MCF 10A (cell line): ENCODE data around the gene FOXO3B. TPM values are rescaled to one million over a fixed set of nuclear protein-coding genes. Genes with fewer than 3 reads are reported as not detected.
"Not testable (repeated sequence)": the region's sequence is repeated elsewhere in the genome, so short reads cannot be mapped to it uniquely, and the experiment has no call there.

Source experiments
- BruUV-seq: library from RNA; stranded (reverse); fragments of 400-500 nt; replicated peaks from 2 replicates; lab custom pipeline; 2021; lab: Mats Ljungman, UMichigan
- CTCF ChIA-PET: fragments of 300-600 bp; sonication (Branson Sonifier 250); formaldehyde crosslinking; extraction: SDS; loops from one replicate; lab custom pipeline; 2021; ENCODE audit warnings: antibody characterized with exemption, inconsistent platforms; lab: Yijun Ruan, JAX
- POLR2A ChIA-PET: fragments of 300-600, 350-650 bp; sonication (Branson Sonifier 250); formaldehyde crosslinking; extraction: SDS; loops from one replicate; lab custom pipeline; 2020; ENCODE audit warnings: antibody characterized with exemption, inconsistent platforms; lab: Yijun Ruan, JAX
- DNase-seq: peaks from one replicate; pipeline ENCODE4 v3.0.0-alpha.2; 2018; ENCODE audit not compliant: unreplicated experiment
- H3K27ac Mint-ChIP-seq: one replicate; pipeline ENCODE4 v1.8.0; 2022; ENCODE audit warnings: mild to moderate bottlenecking, low read depth, mixed read lengths; ENCODE audit not compliant: unreplicated experiment
- H3K27me3 Mint-ChIP-seq: one replicate; pipeline ENCODE4 v1.8.0; 2022; ENCODE audit warnings: mixed read lengths; ENCODE audit not compliant: insufficient read depth, unreplicated experiment
- H3K36me3 Mint-ChIP-seq: one replicate; pipeline ENCODE4 v1.8.0; 2022; ENCODE audit warnings: mild to moderate bottlenecking, moderate library complexity, mixed read lengths; ENCODE audit not compliant: insufficient read depth, unreplicated experiment
- H3K4me1 Mint-ChIP-seq: one replicate; pipeline ENCODE4 v1.8.0; 2022; ENCODE audit warnings: mixed read lengths; ENCODE audit not compliant: insufficient read depth, unreplicated experiment
- H3K4me3 Mint-ChIP-seq: one replicate; pipeline ENCODE4 v1.8.0; 2022; ENCODE audit warnings: mild to moderate bottlenecking, moderate library complexity, mixed read lengths; ENCODE audit not compliant: unreplicated experiment
- H3K9me3 Mint-ChIP-seq: one replicate; pipeline ENCODE4 v1.8.0; 2022; ENCODE audit warnings: mixed read lengths; ENCODE audit not compliant: unreplicated experiment
- intact Hi-C: fragments of 100-400 bp; cut with micrococcal nuclease; formaldehyde crosslinking; loops from 2 replicates; pipeline ENCODE4 v1.14.1; 2022
- total RNA-seq: library from RNA; stranded (reverse); gene quantifications from 2 replicates; pipeline ENCODE4 v1.2.3, GENCODE V29; 2022

FOXO3B gene
- total RNA-seq, 1 experiment from 2014 or later: 3.7 TPM

- H3K4me1 Mint-ChIP-seq, POLR2A ChIA-PET, H3K27ac Mint-ChIP-seq, H3K9me3 Mint-ChIP-seq, H3K36me3 Mint-ChIP-seq, H3K4me3 Mint-ChIP-seq, intact Hi-C loops, BruUV-seq, H3K27me3 Mint-ChIP-seq, CTCF ChIA-PET, DNase-seq: not testable (repeated sequence)
Observed at GRCh38 chr17:18636237-18636636, 45.9 kb downstream of the FOXO3B start.

DNA sequence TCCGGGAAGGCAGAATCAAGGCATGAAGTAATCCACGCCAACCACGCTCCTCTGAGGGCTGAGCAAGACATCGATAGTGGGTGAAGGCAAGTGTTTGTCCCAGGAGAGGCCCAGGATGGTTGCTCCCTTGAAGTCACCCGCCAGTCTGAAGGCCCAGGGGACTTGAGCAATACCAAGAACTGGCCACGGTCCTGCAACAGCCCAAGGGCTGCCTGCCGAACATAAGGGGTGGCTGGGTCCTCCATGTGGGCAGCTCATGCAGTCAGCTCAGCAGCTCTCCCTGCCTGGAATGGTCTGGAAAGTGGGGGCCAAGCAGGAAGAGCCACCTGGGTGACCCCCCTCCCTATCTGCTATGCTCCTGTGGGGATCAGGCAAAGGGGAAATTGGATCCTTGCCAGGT lies 46.3 kb downstream of the FOXO3B start:
- CTCF ChIA-PET, H3K4me1 Mint-ChIP-seq, H3K27me3 Mint-ChIP-seq, H3K36me3 Mint-ChIP-seq, intact Hi-C loops, H3K9me3 Mint-ChIP-seq, BruUV-seq, H3K4me3 Mint-ChIP-seq, DNase-seq, POLR2A ChIA-PET, H3K27ac Mint-ChIP-seq: not testable (repeated sequence)

DNA sequence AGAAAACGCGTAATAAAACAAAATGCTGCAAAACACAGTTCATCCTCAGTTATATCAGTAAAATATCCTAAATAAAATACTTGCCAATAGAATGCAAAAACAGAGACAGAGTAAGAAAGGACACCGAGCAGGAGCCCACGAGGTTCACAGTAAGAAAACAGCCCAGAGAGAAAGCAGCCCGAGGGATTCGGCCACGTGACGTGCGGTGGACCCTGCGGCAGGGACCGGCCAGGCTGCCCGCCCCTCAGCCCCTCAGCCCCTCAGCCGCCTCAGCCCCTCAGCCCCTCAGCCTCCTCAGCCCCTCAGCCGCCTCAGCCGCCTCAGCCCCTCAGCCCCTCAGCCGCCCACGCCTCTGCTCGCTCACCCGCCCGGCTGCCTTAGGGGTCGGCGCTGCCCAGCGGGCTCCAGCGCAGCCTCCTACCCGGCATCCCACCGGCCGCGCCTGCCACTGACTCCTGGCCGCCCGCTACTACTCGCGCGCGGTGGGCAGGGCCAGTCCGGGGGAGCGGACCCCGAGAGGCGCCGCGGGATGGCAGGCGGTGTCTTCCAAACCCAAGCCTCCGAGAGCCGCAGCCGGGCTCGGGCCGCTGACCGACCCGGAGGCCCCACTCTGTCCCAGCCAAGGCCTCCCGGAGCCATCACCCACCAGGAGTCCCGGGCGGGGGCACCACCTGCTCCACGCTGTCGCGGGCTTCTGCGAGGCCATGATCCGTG lies 47.4 kb downstream of the FOXO3B start:
- H3K36me3 Mint-ChIP-seq, DNase-seq, CTCF ChIA-PET, H3K9me3 Mint-ChIP-seq, H3K4me1 Mint-ChIP-seq, intact Hi-C loops, H3K27me3 Mint-ChIP-seq, BruUV-seq, POLR2A ChIA-PET, H3K27ac Mint-ChIP-seq, H3K4me3 Mint-ChIP-seq: not testable (repeated sequence)

Other genes with a start within 250 kb of the FOXO3B start
- gene LGALS9C, start 205.5 kb downstream of the FOXO3B start, total RNA-seq: not detected in 2 replicates
- not detected in 2 replicates for gene TBC1D28, start 37.9 kb downstream of the FOXO3B start, total RNA-seq
- gene FBXW10, start 61.7 kb upstream of the FOXO3B start, total RNA-seq: 0.22 and 0.23 TPM in 2 replicates
- gene TVP23B, start 98.9 kb upstream of the FOXO3B start, total RNA-seq: 66.6 and 73.9 TPM in 2 replicates
- 33.6 and 35.8 TPM in 2 replicates for gene PRPSAP2, start 175.8 kb upstream of the FOXO3B start, total RNA-seq